DMS153 treated with DMSO at 0.1 percent for 48 hours (cell line): Measurements from ENCODE around the gene STARD4.

ENCODE experiments used
- DNase-seq: peaks from one replicate; lab custom pipeline; 2025; ENCODE audit not compliant: unreplicated experiment; lab: John Stamatoyannopoulos, UW

STARD4 gene

GRCh38 chr5:111528056-111528455 is 15.7 kb upstream of the STARD4 start:
- no peak for DNase-seq

GRCh38 chr5:111520908-111521307 is 8.6 kb upstream of the STARD4 start:
- no peak for DNase-seq

DNA sequence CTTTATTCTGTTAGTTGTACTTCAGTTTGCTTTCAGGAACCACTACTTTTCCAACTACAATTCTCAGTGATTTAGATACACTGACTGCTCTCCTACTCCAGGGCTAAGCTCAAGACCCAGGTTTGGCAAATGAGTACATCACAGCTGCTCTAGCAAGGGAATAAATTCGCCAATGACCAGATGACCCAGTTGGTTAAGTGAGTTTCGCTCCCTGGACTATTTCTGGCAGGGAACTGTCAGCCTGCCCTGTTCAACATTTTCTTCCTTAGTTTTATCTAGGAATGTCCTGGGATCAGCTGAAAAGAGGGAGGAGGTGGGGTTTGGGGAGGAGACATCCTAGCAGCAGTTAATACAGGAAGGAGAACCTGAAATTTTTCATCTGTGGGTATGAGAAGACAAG is 6.4 kb upstream of the STARD4 start:
- no peak for DNase-seq

DNA sequence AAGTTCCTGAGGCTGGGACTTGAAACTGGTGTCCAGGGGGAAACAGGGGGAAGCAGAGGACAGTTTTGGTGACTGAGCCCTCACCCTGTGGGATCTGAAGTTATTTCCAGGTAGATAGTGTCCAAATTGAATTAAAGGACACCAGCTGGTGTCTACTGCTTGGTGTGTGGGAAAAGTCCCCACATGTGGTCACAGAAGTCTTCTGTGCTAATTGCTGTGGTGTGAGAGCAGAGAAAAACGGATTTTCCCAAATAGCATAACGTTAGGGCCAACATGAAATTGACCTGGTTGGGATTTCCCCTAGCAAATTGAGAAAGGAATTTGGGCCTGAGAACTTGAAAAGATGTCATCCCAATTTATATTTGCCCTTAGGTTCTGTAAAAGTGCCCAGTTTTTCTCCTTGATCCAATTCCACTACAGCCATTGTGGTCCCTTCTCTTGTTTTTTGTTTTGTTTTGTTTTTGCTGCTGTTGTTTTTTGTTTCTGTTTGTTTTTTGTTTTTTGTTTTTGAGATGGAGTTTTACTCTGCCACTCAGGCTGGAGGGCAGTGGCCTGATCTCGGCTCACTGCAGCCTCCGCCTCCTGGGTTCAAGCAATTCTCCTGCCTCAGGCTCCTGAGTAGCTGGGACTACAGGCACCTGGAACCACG is 5.6 kb upstream of the STARD4 start:
- DNase-seq: no peak

DNA sequence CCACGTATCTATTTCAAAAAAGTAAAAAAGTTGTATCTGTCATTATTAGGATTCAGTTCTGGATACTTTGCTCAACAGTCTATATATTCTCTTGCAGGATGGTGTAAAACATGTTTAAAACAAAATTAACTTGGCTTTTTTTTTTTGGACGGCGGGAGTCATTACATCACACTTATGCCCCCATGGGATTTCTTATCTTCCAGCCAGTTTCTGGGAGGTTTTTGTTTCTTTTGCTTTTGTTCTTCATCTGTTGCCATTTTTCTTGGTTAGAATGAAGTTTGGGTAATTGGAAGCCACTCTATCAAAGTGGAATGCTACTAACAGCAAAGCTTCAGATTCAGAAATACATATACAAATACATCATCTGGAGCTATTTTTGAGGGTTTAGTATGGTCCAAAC is 1.8 kb upstream of the STARD4 start:
- DNase-seq: no peak

DNA sequence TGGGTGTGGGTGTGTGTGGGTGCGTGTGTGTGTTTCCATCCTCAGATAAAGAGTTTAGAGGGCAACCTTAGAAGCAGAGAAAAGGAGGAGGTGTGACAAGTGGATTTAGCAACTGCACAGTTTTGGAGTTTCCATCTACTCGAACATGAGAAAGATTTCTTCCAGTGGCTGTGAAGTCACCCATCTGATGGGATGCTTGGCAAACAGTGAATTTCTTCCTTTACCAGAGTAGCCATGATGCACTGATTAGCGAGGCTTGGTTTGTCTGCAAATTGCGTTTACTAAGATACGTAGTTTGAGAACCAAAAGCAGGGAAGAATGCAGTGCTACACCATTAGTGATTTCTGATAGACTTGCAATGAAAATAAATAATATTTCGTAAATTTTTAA is 791 bp upstream of the STARD4 start:
- no peak for DNase-seq

GRCh38 chr5:111511831-111512374 is 432 bp downstream of the STARD4 start:
- DNase-seq: peak; percentile 23

GRCh38 chr5:111511174-111511830 is 1.0 kb downstream of the STARD4 start:
- DNase-seq: no peak

DNA sequence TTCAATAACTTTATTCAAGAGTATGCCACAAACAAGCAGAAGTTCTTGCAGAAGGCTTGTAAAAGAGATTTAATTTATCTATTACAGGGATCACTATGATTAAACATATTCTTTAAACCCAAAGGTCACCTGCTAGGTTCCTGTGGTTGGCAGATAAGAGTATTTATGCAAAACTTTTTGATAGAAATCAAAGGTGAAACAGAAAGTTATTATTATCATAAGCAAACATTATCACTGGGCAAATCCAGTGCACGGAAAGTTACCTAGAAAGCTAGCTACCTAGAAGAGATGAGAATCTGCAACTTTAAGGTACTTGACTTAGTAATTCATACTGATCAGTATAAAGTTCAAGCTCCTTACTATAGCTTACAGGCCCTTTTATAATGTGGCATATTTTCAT is 3.2 kb downstream of the STARD4 start:
- no peak for DNase-seq

DNA sequence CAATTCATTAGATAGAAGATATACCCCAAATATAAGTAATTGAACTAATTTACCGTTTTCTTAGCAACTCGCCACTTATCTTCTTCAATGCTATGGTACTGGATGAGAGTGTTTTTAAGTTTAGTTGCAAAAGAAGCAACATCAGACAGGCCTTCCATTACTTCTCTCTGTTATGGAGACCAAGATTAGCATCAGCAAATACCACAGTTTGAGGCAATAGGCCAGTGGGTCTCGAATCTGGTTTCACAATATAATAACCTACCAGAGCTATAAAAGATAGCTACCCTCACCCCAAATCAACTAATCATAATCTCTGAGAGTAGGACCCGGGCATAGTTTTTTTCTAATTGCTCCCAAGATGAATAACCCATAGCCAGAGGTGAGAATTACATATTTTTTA is 5.1 kb downstream of the STARD4 start:
- no peak for DNase-seq

DNA sequence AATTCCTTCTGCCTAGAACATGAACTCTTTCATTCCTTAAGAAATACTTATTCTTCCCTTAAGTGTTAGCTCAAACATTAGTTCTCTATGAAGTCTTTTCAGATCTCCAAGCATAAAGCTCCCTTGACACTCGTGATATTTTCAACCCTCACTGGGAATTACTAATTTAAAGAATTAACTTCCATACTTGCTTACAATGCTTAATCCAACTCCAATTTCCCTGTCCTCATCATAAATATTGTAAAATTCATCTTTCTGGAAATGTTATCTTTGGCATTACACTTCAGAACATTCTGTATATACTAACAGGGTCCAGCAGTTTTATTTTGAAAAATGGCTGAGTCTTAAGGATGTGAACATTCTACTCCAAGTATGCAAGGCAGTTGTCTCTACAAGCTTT is 7.2 kb downstream of the STARD4 start:
- DNase-seq: no peak

DNA sequence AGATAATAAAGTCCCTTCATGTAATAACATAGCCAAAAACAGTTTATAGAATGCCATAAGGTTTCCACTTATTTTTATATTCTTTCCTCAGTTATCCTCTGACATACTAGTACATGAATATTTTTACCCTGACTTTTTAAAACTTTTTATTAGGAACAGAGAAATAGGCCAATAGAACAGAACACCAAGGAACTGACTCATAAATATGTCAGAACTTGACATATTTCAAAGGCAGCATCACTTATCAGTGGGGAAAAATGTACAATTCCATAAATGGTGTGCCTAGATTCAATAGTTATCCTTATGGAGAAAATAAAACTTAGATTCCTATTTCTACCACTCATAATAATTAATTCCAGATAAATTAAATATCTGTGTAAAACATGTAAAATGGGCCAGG is 9.4 kb downstream of the STARD4 start:
- DNase-seq: no peak

DNA sequence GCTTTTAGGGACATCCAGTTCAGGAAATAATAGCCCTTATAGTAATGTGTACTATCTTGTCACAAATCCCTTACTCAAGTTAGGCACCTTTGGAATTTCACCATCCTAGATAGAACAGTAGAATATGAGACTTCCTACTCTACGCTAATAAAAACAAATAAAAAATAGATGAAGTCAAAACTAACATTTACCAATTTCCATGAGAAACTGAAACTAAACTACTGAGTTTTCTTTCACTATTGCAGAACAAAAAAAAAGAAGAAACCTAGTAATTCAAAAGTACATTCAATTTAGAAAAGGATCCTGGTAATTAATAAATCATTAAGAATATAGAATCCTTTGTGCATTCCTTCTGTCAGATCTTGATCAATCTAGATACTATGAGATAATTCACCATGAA is 14.0 kb downstream of the STARD4 start:
- no peak for DNase-seq

DNA sequence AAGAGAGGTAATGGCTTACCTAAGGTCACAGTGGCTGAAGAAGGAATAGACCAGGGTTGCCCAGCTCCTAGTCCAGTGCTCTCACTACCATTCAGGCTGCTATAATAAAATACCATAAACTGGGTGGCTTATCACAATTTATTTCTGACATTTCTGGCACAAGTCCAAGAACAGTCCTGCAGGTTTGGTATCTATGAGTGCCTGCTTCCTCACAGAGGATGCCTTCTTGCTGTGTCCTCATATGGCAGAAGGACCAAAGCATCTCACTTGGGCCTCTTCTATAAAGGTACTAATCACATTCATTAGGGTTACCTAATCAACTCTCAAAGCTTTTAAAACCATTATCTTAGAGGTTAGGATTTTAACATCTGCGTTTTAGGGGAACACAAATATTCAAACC is 17.2 kb downstream of the STARD4 start:
- DNase-seq: no peak

DNA sequence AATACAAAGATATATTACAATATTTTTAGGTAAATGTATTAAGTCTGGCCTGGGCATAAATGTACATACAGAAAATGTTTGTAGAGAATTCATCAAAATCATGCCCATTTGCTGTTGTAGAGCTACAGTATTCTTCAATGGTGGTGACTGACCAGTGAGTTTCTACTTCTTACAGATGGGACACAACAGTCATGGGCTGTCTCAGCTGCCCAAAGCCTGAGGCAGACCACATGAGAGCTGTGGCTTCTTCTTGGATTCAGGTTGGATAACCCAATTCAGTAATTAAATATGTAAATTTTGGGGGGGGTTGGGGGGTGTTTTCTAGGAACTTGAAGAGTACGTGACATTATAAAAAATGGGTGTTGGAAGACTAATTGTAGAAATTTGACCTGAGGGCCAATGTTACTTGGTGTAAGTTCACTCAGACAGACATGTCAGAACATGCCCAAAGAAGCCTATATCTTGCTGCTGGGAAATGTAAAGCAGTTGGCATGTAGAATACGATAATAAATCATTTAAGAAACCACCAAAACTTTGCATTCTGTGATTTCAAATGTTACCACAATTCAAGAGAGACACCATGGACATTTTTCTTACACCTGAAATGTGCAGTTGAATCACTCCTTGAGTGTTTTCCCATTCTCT is 17.9 kb downstream of the STARD4 start:
- DNase-seq: no peak

DNA sequence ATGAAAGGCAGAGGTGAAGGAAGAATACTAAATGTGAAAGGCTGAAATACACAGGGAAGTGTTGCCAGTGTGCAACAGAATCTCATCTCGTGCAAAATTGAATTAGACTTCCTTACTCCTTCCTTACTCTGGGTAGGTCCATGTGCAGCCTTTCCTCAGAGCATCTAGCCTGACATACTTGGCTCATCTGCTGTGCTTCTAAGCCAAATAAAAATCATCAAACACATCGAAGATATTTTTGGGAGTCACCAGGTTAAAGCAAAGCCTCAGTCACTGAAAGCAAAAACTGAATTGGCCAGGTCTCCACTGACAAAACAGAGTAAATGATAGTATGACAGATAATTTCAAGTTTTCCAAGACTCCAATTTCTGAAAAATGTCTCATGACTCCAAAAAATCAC is 19.3 kb downstream of the STARD4 start:
- no peak for DNase-seq

DNA sequence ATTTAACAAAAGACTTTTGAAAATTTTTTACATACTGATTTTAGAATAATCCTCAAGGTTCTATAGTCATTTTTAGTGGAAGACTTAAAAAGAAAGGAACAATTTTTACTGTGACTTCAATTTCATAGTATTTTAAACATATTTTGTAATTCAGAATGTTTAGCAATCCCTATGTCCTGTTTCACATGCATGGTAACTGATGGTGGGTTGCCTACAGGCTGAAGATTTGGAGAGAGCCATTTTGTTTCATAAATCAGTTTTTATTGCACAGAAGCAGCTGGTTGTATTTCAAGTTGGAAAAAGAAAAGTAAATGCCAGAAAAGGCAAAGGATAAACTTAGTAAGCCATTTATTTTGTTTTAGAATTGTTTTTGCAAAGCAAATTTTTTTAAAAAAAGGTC is 24.0 kb downstream of the STARD4 start:
- DNase-seq: no peak

- no peak for DNase-seq
Observed at GRCh38 chr5:111486926-111487325, 25.4 kb downstream of the STARD4 start.

DNA sequence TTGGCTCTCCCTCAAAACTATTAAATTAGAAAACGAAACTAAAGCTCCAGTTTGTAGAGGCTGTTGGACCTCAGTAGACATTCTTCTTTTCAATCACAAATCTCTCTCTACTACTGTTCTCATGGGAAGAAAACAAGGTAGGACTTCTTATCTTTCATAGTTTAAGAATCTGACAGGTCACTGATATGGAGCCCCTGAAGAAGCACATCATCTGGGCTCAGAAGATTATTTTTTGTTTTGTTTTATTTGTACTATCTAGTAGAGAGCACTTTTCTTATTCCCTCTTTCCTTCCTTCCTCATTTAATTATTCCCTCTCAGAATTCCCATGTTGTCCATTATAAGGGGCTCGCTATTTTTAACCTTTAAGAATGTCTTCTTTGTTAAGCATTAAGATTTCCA is 26.3 kb downstream of the STARD4 start:
- no peak for DNase-seq

GRCh38 chr5:111480346-111480745 is 32.0 kb downstream of the STARD4 start:
- DNase-seq: no peak

DNA sequence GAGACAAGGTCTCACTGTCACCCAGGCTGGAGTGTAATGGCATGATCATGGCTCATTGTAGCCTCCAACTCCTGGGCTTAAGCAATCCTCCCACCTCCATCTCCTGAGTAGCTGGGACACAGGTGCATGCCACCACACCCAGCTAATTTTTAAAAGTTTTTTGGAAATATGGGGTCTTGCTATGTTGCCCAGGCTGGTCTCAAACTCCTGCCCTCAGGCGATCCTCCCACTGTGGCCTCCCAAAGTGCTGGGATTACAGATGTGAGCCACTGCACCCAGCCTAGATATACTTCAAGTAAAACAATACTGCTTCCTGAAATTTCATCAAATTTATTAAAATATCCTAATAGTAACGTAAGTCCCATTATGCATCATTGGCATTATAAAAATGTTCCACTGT is 33.4 kb downstream of the STARD4 start:
- no peak for DNase-seq

DNA sequence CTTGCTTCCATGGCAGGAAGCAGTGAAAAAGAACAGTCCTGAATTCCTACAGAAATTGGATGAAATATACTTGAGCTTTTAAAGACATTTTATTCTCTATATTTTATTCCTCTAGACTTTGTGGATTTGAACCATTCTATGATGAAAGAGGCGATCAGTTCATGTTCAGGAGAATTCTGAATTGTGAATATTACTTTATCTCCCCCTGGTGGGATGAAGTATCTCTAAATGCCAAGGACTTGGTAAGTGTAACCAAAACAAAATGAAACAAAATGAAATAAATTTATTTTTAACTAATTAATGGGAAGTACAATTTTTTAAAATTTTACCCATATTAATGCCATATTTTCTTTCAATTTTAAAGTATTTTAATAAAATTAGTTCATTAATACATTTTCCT is 34.1 kb downstream of the STARD4 start:
- no peak for DNase-seq
